ENCODE data around the gene PKNOX1. TPM values are rescaled to one million over a fixed set of nuclear protein-coding genes. Genes with fewer than 3 reads are reported as not detected.
"Not testable (repeated sequence)": the region's sequence is repeated elsewhere in the genome, so short reads cannot be mapped to it uniquely, and the experiment has no call there.

Gene PKNOX1
- total RNA-seq, 1 experiment from 2014 or later = 12.7 TPM

- H3K79me2 ChIP-seq (ENCODE audit: insufficient read depth, low read length); intact Hi-C loops (cut with micrococcal nuclease); BruUV-seq (replicated peaks); H3K9ac ChIP-seq (ENCODE audit: low read length); ATAC-seq; DNase-seq (ENCODE audit: low read depth, low spot score); H3K27ac ChIP-seq (ENCODE audit: low read depth, low read length); H3K4me3 ChIP-seq (replicated peaks in 1 of 2; ENCODE audit: low read depth in 1 of 2, low read length in 2 of 2); H2AFZ ChIP-seq (ENCODE audit: low read depth, low read length, poor library complexity, severe bottlenecking); POLR2A ChIA-PET; H3K4me1 ChIP-seq (ENCODE audit: control insufficient read depth in 1 of 2, insufficient read depth in 2 of 2, low read length in 2 of 2); RAD21 ChIA-PET (ENCODE audit: low non-redundant PET in 1 of 2, low total read pairs in 2 of 2, uncharacterized antibody in 2 of 2, unreplicated experiment in 2 of 2); H3K9me2 ChIP-seq (ENCODE audit: insufficient read depth); H3K27me3 ChIP-seq (ENCODE audit: insufficient read depth, low read length); H4K20me1 ChIP-seq (ENCODE audit: insufficient read depth); CTCF ChIA-PET; H3K36me3 ChIP-seq (ENCODE audit: control insufficient read depth in 1 of 2, insufficient read depth in 2 of 2, low read length in 2 of 2); H3K4me2 ChIP-seq (ENCODE audit: low read length); H3K9me3 ChIP-seq (ENCODE audit: control insufficient read depth in 1 of 2, insufficient read depth in 1 of 2, low read depth in 1 of 2, low read length in 2 of 2): not testable (repeated sequence)
Measured at GRCh38 chr21:43037918-43038658, 63.7 kb downstream of the PKNOX1 start.

- H3K4me2 ChIP-seq (ENCODE audit: low read length); RAD21 ChIA-PET (ENCODE audit: low non-redundant PET in 1 of 2, low total read pairs in 2 of 2, uncharacterized antibody in 2 of 2, unreplicated experiment in 2 of 2); H3K4me3 ChIP-seq (replicated peaks in 1 of 2; ENCODE audit: low read depth in 1 of 2, low read length in 2 of 2); BruUV-seq (replicated peaks); H3K9ac ChIP-seq (ENCODE audit: low read length); CTCF ChIA-PET; H3K4me1 ChIP-seq (ENCODE audit: control insufficient read depth in 1 of 2, insufficient read depth in 2 of 2, low read length in 2 of 2); DNase-seq (ENCODE audit: low read depth, low spot score); H3K9me3 ChIP-seq (ENCODE audit: control insufficient read depth in 1 of 2, insufficient read depth in 1 of 2, low read depth in 1 of 2, low read length in 2 of 2); intact Hi-C loops (cut with micrococcal nuclease); H3K9me2 ChIP-seq (ENCODE audit: insufficient read depth); H3K27ac ChIP-seq (ENCODE audit: low read depth, low read length); H2AFZ ChIP-seq (ENCODE audit: low read depth, low read length, poor library complexity, severe bottlenecking); H3K79me2 ChIP-seq (ENCODE audit: insufficient read depth, low read length); H3K36me3 ChIP-seq (ENCODE audit: control insufficient read depth in 1 of 2, insufficient read depth in 2 of 2, low read length in 2 of 2); H3K27me3 ChIP-seq (ENCODE audit: insufficient read depth, low read length); POLR2A ChIA-PET; H4K20me1 ChIP-seq (ENCODE audit: insufficient read depth); ATAC-seq: not testable (repeated sequence)
Measured at GRCh38 chr21:43038659-43039044, 64.3 kb downstream of the PKNOX1 start.

DNA sequence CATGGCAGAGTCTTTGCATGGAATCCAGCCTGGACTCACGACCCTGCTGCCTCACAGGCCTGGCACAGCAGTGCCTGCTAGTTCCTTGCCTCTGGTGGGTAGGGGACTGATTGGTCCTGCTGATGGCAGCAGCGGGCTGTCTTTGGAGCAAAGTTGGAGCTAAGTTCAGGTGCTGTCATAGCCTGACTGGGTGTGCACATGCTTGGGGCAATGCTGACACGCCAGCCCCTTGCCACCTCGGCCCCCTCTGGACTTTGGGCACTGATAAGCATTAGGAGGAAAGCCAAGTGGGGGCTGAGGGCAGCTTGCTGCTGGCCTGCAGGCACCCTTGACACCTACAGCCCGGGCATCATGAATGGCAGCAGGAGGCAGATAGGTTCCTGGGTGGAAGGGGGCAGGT is 67.8 kb downstream of the PKNOX1 start:
- H3K79me2 ChIP-seq (ENCODE audit: insufficient read depth, low read length) = not testable (repeated sequence)

DNA sequence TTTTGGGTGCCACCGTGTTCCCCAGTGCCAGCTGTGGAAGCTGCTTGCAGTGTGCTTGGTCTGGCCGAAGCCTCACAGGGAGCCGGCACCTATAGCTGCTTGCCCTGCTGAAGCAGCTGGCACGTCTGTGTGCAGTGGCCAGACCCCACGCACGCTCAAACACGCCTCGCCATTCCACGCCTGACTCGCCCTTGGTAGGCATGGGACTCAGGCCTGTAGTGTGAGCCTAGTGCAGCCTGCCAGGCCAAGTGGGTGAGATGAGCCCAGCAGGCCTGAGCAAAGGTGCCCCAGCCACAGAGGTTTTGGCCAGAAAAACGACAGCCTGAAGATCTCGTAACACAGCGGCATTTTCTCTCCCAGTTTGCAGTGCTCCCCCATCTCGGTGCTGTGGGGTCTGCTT is 68.9 kb downstream of the PKNOX1 start:
- RAD21 ChIA-PET (ENCODE audit: low non-redundant PET in 1 of 2, low total read pairs in 2 of 2, uncharacterized antibody in 2 of 2, unreplicated experiment in 2 of 2); POLR2A ChIA-PET; H3K4me3 ChIP-seq (replicated peaks in 1 of 2; ENCODE audit: low read depth in 1 of 2, low read length in 2 of 2); H2AFZ ChIP-seq (ENCODE audit: low read depth, low read length, poor library complexity, severe bottlenecking); H3K4me1 ChIP-seq (ENCODE audit: control insufficient read depth in 1 of 2, insufficient read depth in 2 of 2, low read length in 2 of 2); H3K79me2 ChIP-seq (ENCODE audit: insufficient read depth, low read length); CTCF ChIA-PET; ATAC-seq; H3K4me2 ChIP-seq (ENCODE audit: low read length); H3K36me3 ChIP-seq (ENCODE audit: control insufficient read depth in 1 of 2, insufficient read depth in 2 of 2, low read length in 2 of 2); DNase-seq (ENCODE audit: low read depth, low spot score); H3K9me2 ChIP-seq (ENCODE audit: insufficient read depth); H3K9ac ChIP-seq (ENCODE audit: low read length); intact Hi-C loops (cut with micrococcal nuclease); BruUV-seq (replicated peaks); H3K27me3 ChIP-seq (ENCODE audit: insufficient read depth, low read length); H3K27ac ChIP-seq (ENCODE audit: low read depth, low read length); H4K20me1 ChIP-seq (ENCODE audit: insufficient read depth); H3K9me3 ChIP-seq (ENCODE audit: control insufficient read depth in 1 of 2, insufficient read depth in 1 of 2, low read depth in 1 of 2, low read length in 2 of 2): not testable (repeated sequence)

More for the DNA sequence above, 67.8 kb downstream of the PKNOX1 start:
- H3K4me1 ChIP-seq (ENCODE audit: control insufficient read depth in 1 of 2, insufficient read depth in 2 of 2, low read length in 2 of 2); H3K4me2 ChIP-seq (ENCODE audit: low read length); H3K9me3 ChIP-seq (ENCODE audit: control insufficient read depth in 1 of 2, insufficient read depth in 1 of 2, low read depth in 1 of 2, low read length in 2 of 2); H3K36me3 ChIP-seq (ENCODE audit: control insufficient read depth in 1 of 2, insufficient read depth in 2 of 2, low read length in 2 of 2); POLR2A ChIA-PET; intact Hi-C loops (cut with micrococcal nuclease); H3K9me2 ChIP-seq (ENCODE audit: insufficient read depth); BruUV-seq (replicated peaks); H3K4me3 ChIP-seq (replicated peaks in 1 of 2; ENCODE audit: low read depth in 1 of 2, low read length in 2 of 2); H3K27me3 ChIP-seq (ENCODE audit: insufficient read depth, low read length); H3K27ac ChIP-seq (ENCODE audit: low read depth, low read length); H4K20me1 ChIP-seq (ENCODE audit: insufficient read depth); CTCF ChIA-PET; H2AFZ ChIP-seq (ENCODE audit: low read depth, low read length, poor library complexity, severe bottlenecking); RAD21 ChIA-PET (ENCODE audit: low non-redundant PET in 1 of 2, low total read pairs in 2 of 2, uncharacterized antibody in 2 of 2, unreplicated experiment in 2 of 2); DNase-seq (ENCODE audit: low read depth, low spot score); H3K9ac ChIP-seq (ENCODE audit: low read length): not testable (repeated sequence)
- ATAC-seq = peak; percentile 57

Measured in HCT116 (cell line).